Neuron (in vitro differentiated cells): ENCODE measurements around the gene KCNC3.

ENCODE experiments used
- H2AFZ ChIP-seq: one replicate; pipeline ENCODE4 v1.6.1; 2013; ENCODE audit warnings: low read depth, mild to moderate bottlenecking, inconsistent platforms, low read length, moderate library complexity
- H3K27me3 ChIP-seq: one replicate; pipeline ENCODE4 v1.6.1; 2013; ENCODE audit warnings: low read length; ENCODE audit not compliant: insufficient read depth
- H3K36me3 ChIP-seq: one replicate; pipeline ENCODE4 v1.6.1; 2013; ENCODE audit warnings: low read length; ENCODE audit not compliant: insufficient read depth
- H3K4me1 ChIP-seq: one replicate; pipeline ENCODE4 v1.6.1; 2013; ENCODE audit warnings: low read length; ENCODE audit not compliant: insufficient read depth
- H3K4me3 ChIP-seq: 2 replicates; pipeline ENCODE4 v1.5.1; 2013; ENCODE audit warnings: mild to moderate bottlenecking, low read length, moderate library complexity
- H3K9me3 ChIP-seq: one replicate; pipeline ENCODE4 v1.6.1; 2013; ENCODE audit warnings: low read length

KCNC3 gene

GRCh38 chr19:50280983-50281382 is 48.2 kb downstream of the KCNC3 start:
- Histone ChIP-seq H3K9me3 (peaks cover 2% of the 10 kb centered on the region), H3K27me3 (peaks cover 2% of the 10 kb centered on the region), H2AFZ (no peak overlapping the region), H3K36me3 (no peaks in the 10 kb centered on the region), H3K4me3 (no peak overlapping the region), H3K4me1 (no peaks in the 10 kb centered on the region)

- Histone ChIP-seq H3K36me3 (no peaks in the 10 kb centered on the region), H2AFZ (no peak overlapping the region), H3K4me1 (no peaks in the 10 kb centered on the region), H3K27me3 (peaks cover 2% of the 10 kb centered on the region), H3K9me3 (no peaks in the 10 kb centered on the region), H3K4me3 (no peak overlapping the region)
These were observed 49.1 kb downstream of the KCNC3 start for GRCh38 chr19:50280074-50280473.

- H3K36me3 ChIP-seq = no peaks in the 10 kb centered on the region
- H3K9me3 ChIP-seq = no peaks in the 10 kb centered on the region
- H3K4me3 ChIP-seq = no peak overlapping the region
- H3K4me1 ChIP-seq = no peaks in the 10 kb centered on the region
- H3K27me3 ChIP-seq = peaks cover 2% of the 10 kb centered on the region
- no peak overlapping the region for H2AFZ ChIP-seq
These were observed 51.1 kb downstream of the KCNC3 start for GRCh38 chr19:50277966-50278580.

- H3K27me3 ChIP-seq = peaks cover 2% of the 10 kb centered on the region
- no peaks in the 10 kb centered on the region for H3K36me3 ChIP-seq
- no peaks in the 10 kb centered on the region for H3K4me1 ChIP-seq
- no peak overlapping the region for H3K4me3 ChIP-seq
- no peak overlapping the region for H2AFZ ChIP-seq
- H3K9me3 ChIP-seq = no peaks in the 10 kb centered on the region
These were observed 52.7 kb downstream of the KCNC3 start for GRCh38 chr19:50276370-50277063.

GRCh38 chr19:50275577-50276368 is 53.4 kb downstream of the KCNC3 start:
- no peaks in the 10 kb centered on the region for H3K36me3 ChIP-seq
- H3K4me3 ChIP-seq = no peak overlapping the region
- no peaks in the 10 kb centered on the region for H3K9me3 ChIP-seq
- no peaks in the 10 kb centered on the region for H3K4me1 ChIP-seq
- no peak overlapping the region for H2AFZ ChIP-seq
- H3K27me3 ChIP-seq = no peaks in the 10 kb centered on the region

GRCh38 chr19:50273821-50274220 is 55.4 kb downstream of the KCNC3 start:
- H3K4me1 ChIP-seq = no peaks in the 10 kb centered on the region
- no peak overlapping the region for H2AFZ ChIP-seq
- H3K9me3 ChIP-seq = no peaks in the 10 kb centered on the region
- H3K27me3 ChIP-seq = no peaks in the 10 kb centered on the region
- H3K36me3 ChIP-seq = no peaks in the 10 kb centered on the region
- no peak overlapping the region for H3K4me3 ChIP-seq

GRCh38 chr19:50272263-50272897 is 56.8 kb downstream of the KCNC3 start:
- H3K27me3 ChIP-seq = no peaks in the 10 kb centered on the region
- no peaks in the 10 kb centered on the region for H3K36me3 ChIP-seq
- no peaks in the 10 kb centered on the region for H3K4me1 ChIP-seq
- no peaks in the 10 kb centered on the region for H3K9me3 ChIP-seq
- no peak overlapping the region for H3K4me3 ChIP-seq
- no peak overlapping the region for H2AFZ ChIP-seq

GRCh38 chr19:50269653-50270052 is 59.5 kb downstream of the KCNC3 start:
- Histone ChIP-seq H3K4me3 (no peak overlapping the region), H2AFZ (no peak overlapping the region), H3K9me3 (no peaks in the 10 kb centered on the region), H3K4me1 (no peaks in the 10 kb centered on the region), H3K27me3 (peaks cover 3% of the 10 kb centered on the region), H3K36me3 (no peaks in the 10 kb centered on the region)

GRCh38 chr19:50268501-50268900 is 60.7 kb downstream of the KCNC3 start:
- Histone ChIP-seq H3K36me3 (no peaks in the 10 kb centered on the region), H3K4me1 (no peaks in the 10 kb centered on the region), H2AFZ (no peak overlapping the region), H3K9me3 (no peaks in the 10 kb centered on the region), H3K4me3 (no peak overlapping the region), H3K27me3 (peaks cover 6% of the 10 kb centered on the region)

GRCh38 chr19:50268041-50268440 is 61.1 kb downstream of the KCNC3 start:
- no peak overlapping the region for H3K4me3 ChIP-seq

GRCh38 chr19:50266896-50267295 is 62.3 kb downstream of the KCNC3 start:
- H3K27me3 ChIP-seq = peaks cover 6% of the 10 kb centered on the region
- H2AFZ ChIP-seq = no peak overlapping the region
- no peaks in the 10 kb centered on the region for H3K9me3 ChIP-seq
- no peak overlapping the region for H3K4me3 ChIP-seq
- no peaks in the 10 kb centered on the region for H3K4me1 ChIP-seq
- no peaks in the 10 kb centered on the region for H3K36me3 ChIP-seq

More at GRCh38 chr19:50268041-50268440, 61.1 kb downstream of the KCNC3 start:
- Histone ChIP-seq H3K27me3 (peaks cover 6% of the 10 kb centered on the region), H2AFZ (no peak overlapping the region), H3K9me3 (no peaks in the 10 kb centered on the region), H3K36me3 (no peaks in the 10 kb centered on the region), H3K4me1 (no peaks in the 10 kb centered on the region)

GRCh38 chr19:50266041-50266440 is 63.1 kb downstream of the KCNC3 start:
- H3K9me3 ChIP-seq = no peaks in the 10 kb centered on the region
- no peaks in the 10 kb centered on the region for H3K36me3 ChIP-seq
- H3K4me3 ChIP-seq = no peak overlapping the region
- H2AFZ ChIP-seq = no peak overlapping the region
- H3K27me3 ChIP-seq = peaks cover 6% of the 10 kb centered on the region
- H3K4me1 ChIP-seq = no peaks in the 10 kb centered on the region
